ENCODE measurements around the gene MORC3. TPM values are rescaled to one million over a fixed set of nuclear protein-coding genes. Genes with fewer than 3 reads are reported as not detected.

Gene MORC3
- total and polyA plus RNA-seq, 9 of the 15 experiments (the other 6 are each of a cell fraction or from before 2014, with no cell fraction given), result 12.7 to 53.7 (median 36.0) TPM

- TF ChIP-seq NR2C2 (CRISPR knock-in tag; IDR thresholded peaks at IDR 0.05) (no peak), NR2C2 (tag; IDR thresholded peaks at IDR 0.05) (no peak), CREB1 (IDR thresholded peaks at IDR 0.05) (peak; percentile 75), CREB1 (CRISPR knock-in tag; IDR thresholded peaks at IDR 0.05) (peak; percentile 55; the same call in 1 of the 2 replicates), GATAD2A (IDR thresholded peaks at IDR 0.05) (no peak), ZNF507 (tag; conservative IDR thresholded peaks at IDR 0.05) (no peak), ZFX (CRISPR knock-in tag; IDR thresholded peaks at IDR 0.05) (peak; percentile 61), ZNF263 (CRISPR knock-in tag; IDR thresholded peaks at IDR 0.05; ENCODE audit: borderline replicate concordance) (no peak), IFI16 (CRISPR knock-in tag; IDR thresholded peaks at IDR 0.05) (no peak), RBM22 (IDR thresholded peaks at IDR 0.05; ENCODE audit: low read depth, low read length, poor library complexity, severe bottlenecking) (no peak), ZBED1 (IDR thresholded peaks at IDR 0.05) (no peak), TCF3 (CRISPR knock-in tag; IDR thresholded peaks at IDR 0.05) (no peak), GABPB1 (CRISPR knock-in tag; IDR thresholded peaks at IDR 0.05) (peak; percentile 48; the same call in 1 of the 2 replicates), ZBTB1 (CRISPR knock-in tag; IDR thresholded peaks at IDR 0.05; ENCODE audit: borderline replicate concordance, low read depth) (no peak), ZNF274 (IDR thresholded peaks at IDR 0.05; ENCODE audit: borderline replicate concordance, low read depth, low read length) (no peak), ZMIZ1 (IDR thresholded peaks at IDR 0.05; ENCODE audit: low read depth in 2 of 2, low read length in 2 of 2) (no peak; a peak in 1 of 4 replicates), KDM5B (IDR thresholded peaks at IDR 0.05; ENCODE audit: insufficient replicate concordance, low read depth, low read length) (peak; percentile 83), PRDM10 (IDR thresholded peaks at IDR 0.05; ENCODE audit: partially characterized antibody) (peak; percentile 67), CEBPG (CRISPR knock-in tag; IDR thresholded peaks at IDR 0.05) (no peak), CEBPG (tag; conservative IDR thresholded peaks at IDR 0.05 in 1 of 2, IDR thresholded peaks at IDR 0.05 in 1 of 2) (no peak), ZNF436 (CRISPR knock-in tag; IDR thresholded peaks at IDR 0.05) (no peak), E2F3 (CRISPR knock-in tag; IDR thresholded peaks at IDR 0.05) (peak; percentile 98), STAT5A (IDR thresholded peaks at IDR 0.05; ENCODE audit: borderline replicate concordance, low read length) (no peak)
Observed at GRCh38 chr21:36385233-36386030, 65.4 kb downstream of the MORC3 start, which contains the start of gene CHAF1B (continued).
